HEK293 (cell line): ENCODE data around the gene CTBP1.

Experiments
- CTCF ChIA-PET: fragments of 350-600 bp; formaldehyde crosslinking; extraction: SDS; loops from one replicate; lab custom pipeline; 2021; ENCODE audit warnings: antibody characterized with exemption; lab: Yijun Ruan, JAX
- POLR2A ChIA-PET: fragments of 300-600 bp; formaldehyde crosslinking; extraction: SDS; loops from one replicate; lab custom pipeline; 2020; ENCODE audit warnings: antibody characterized with exemption, inconsistent platforms; lab: Yijun Ruan, JAX
- H3K27ac ChIP-seq: fragments of 200-500 bp; sonication (Bioruptor generic); 2 replicates; pipeline ENCODE4 v1.5.1; 2014; ENCODE audit warnings: low read depth, low read length, control low read depth, inconsistent platforms; ENCODE audit errors: extremely low read depth
- H3K36me3 ChIP-seq, 2 experiments: fragments of 200-500 bp in 1 of 2; sonication (Bioruptor generic) in 1 of 2; 1 replicate in 1 of 2; 2 replicates in 1 of 2; pipeline ENCODE4 v1.5.1; 2014 to 2017; ENCODE audit warnings: inconsistent platforms in 2 of 2, low read length in 2 of 2; ENCODE audit not compliant: control insufficient read depth in 2 of 2, insufficient read depth in 1 of 2
- H3K4me1 ChIP-seq: fragments of 200-500 bp; sonication (Bioruptor generic); 2 replicates; pipeline ENCODE4 v1.5.1; 2014; ENCODE audit warnings: mild to moderate bottlenecking, low read length, inconsistent platforms; ENCODE audit not compliant: control insufficient read depth, insufficient read depth
- H3K4me3 ChIP-seq: 2 replicates; pipeline ENCODE4 v1.5.1; 2011; ENCODE audit warnings: low read depth, mild to moderate bottlenecking, control low read depth, low read length, moderate library complexity
- H3K9me3 ChIP-seq: fragments of 200-500 bp; sonication (Bioruptor generic); 2 replicates; pipeline ENCODE4 v1.5.1; 2014; ENCODE audit warnings: low read depth, low read length, inconsistent platforms; ENCODE audit not compliant: control insufficient read depth, insufficient read depth
- ATF2 ChIP-seq: fragments of 450-650 bp; formaldehyde crosslinking; IDR thresholded peaks from 2 replicates; pipeline ENCODE4 v1.5.1; 2016; ENCODE audit warnings: missing biosample characterization, missing genetic modification characterization, low read depth
- HOXC10 ChIP-seq: sonication (generic); formaldehyde crosslinking; IDR thresholded peaks from 2 replicates; pipeline ENCODE4 v1.8.1; 2023; ENCODE audit warnings: mild to moderate bottlenecking, missing genetic modification reagents
- KLF1 ChIP-seq: fragments of 450-650 bp; formaldehyde crosslinking; IDR thresholded peaks from 2 replicates; pipeline ENCODE4 v1.5.1; 2016; ENCODE audit warnings: missing biosample characterization, missing genetic modification characterization
- KLF17 ChIP-seq: fragments of 450-650 bp; formaldehyde crosslinking; IDR thresholded peaks from 2 replicates; pipeline ENCODE4 v1.5.1; 2016; ENCODE audit warnings: missing biosample characterization, missing genetic modification characterization
- OVOL3 ChIP-seq: fragments of 450-650 bp; formaldehyde crosslinking; IDR thresholded peaks from 2 replicates; pipeline ENCODE4 v1.5.1; 2016; ENCODE audit warnings: missing biosample characterization, missing genetic modification characterization
- REPIN1 ChIP-seq: fragments of 450-650 bp; formaldehyde crosslinking; IDR thresholded peaks from 2 replicates; pipeline ENCODE4 v1.5.1; 2017; ENCODE audit warnings: missing biosample characterization, missing genetic modification characterization, low read depth
- TSHZ1 ChIP-seq: fragments of 450-650 bp; formaldehyde crosslinking; IDR thresholded peaks from 2 replicates; pipeline ENCODE4 v1.5.1; 2016; ENCODE audit warnings: missing biosample characterization, missing genetic modification characterization, borderline replicate concordance
- ZFP37 ChIP-seq: fragments of 450-650 bp; formaldehyde crosslinking; IDR thresholded peaks from 2 replicates; pipeline ENCODE4 v1.5.1; 2016; ENCODE audit warnings: missing biosample characterization, missing genetic modification characterization
- ZNF146 ChIP-seq: fragments of 450-650 bp; formaldehyde crosslinking; IDR thresholded peaks from 2 replicates; pipeline ENCODE4 v1.5.1; 2016; ENCODE audit warnings: missing biosample characterization, missing genetic modification characterization
- ZNF221 ChIP-seq: fragments of 450-650 bp; formaldehyde crosslinking; IDR thresholded peaks from 2 replicates; pipeline ENCODE4 v1.5.1; 2017; ENCODE audit warnings: missing biosample characterization, missing genetic modification characterization, borderline replicate concordance
- ZNF26 ChIP-seq: fragments of 450-650 bp; formaldehyde crosslinking; IDR thresholded peaks from 2 replicates; pipeline ENCODE4 v1.5.1; 2016; ENCODE audit warnings: missing biosample characterization, missing genetic modification characterization
- ZNF274 ChIP-seq, 2 experiments: fragments of 200-500 bp in 1 of 2; fragments of 450-650 bp in 1 of 2; sonication (Bioruptor generic) in 1 of 2; formaldehyde crosslinking in 1 of 2; IDR thresholded peaks; 2 replicates each; pipeline versions ENCODE4 v1.5.1 to v1.6.1; 2014 to 2016; ENCODE audit warnings: borderline replicate concordance in 1 of 2, inconsistent platforms in 1 of 2, low read length in 1 of 2, missing biosample characterization in 1 of 2, missing genetic modification characterization in 1 of 2
- ZNF324 ChIP-seq: fragments of 450-650 bp; formaldehyde crosslinking; IDR thresholded peaks from 2 replicates; pipeline ENCODE4 v1.5.1; 2016; ENCODE audit warnings: missing biosample characterization, missing genetic modification characterization
- ZNF362 ChIP-seq: fragments of 450-650 bp; formaldehyde crosslinking; IDR thresholded peaks from 2 replicates; pipeline ENCODE4 v1.5.1; 2016; ENCODE audit warnings: missing biosample characterization, missing genetic modification characterization
- ZNF529 ChIP-seq: fragments of 450-650 bp; formaldehyde crosslinking; IDR thresholded peaks from 2 replicates; pipeline ENCODE4 v1.5.1; 2017; ENCODE audit warnings: missing genetic modification characterization, missing biosample characterization; ENCODE audit not compliant: insufficient replicate concordance
- ZNF548 ChIP-seq: fragments of 450-650 bp; formaldehyde crosslinking; IDR thresholded peaks from 2 replicates; pipeline ENCODE4 v1.5.1; 2016; ENCODE audit warnings: missing biosample characterization, missing genetic modification characterization
- ZNF549 ChIP-seq: fragments of 450-650 bp; IDR thresholded peaks from 2 replicates; pipeline ENCODE4 v1.5.1; 2018; ENCODE audit warnings: missing biosample characterization, missing genetic modification characterization, mild to moderate bottlenecking, inconsistent platforms, moderate library complexity
- ZNF585B ChIP-seq: fragments of 450-650 bp; formaldehyde crosslinking; IDR thresholded peaks from 2 replicates; pipeline ENCODE4 v1.5.1; 2016; ENCODE audit warnings: missing biosample characterization, missing genetic modification characterization
- ZNF626 ChIP-seq: fragments of 450-650 bp; sonication (Bioruptor Pico); formaldehyde crosslinking; IDR thresholded peaks from 2 replicates; pipeline ENCODE4 v1.5.1; 2018; ENCODE audit warnings: missing biosample characterization, missing genetic modification characterization, inconsistent platforms
- ZNF670 ChIP-seq: fragments of 450-650 bp; formaldehyde crosslinking; IDR thresholded peaks from 2 replicates; pipeline ENCODE4 v1.5.1; 2016; ENCODE audit warnings: missing biosample characterization, missing genetic modification characterization, low read depth
- ZNF776 ChIP-seq: fragments of 450-650 bp; formaldehyde crosslinking; IDR thresholded peaks from 2 replicates; pipeline ENCODE4 v1.5.0; 2017; ENCODE audit warnings: missing biosample characterization, missing genetic modification characterization, borderline replicate concordance

Gene CTBP1

GRCh38 chr4:1164444-1164843 lies 84.5 kb downstream of the CTBP1 start (continued):
- no peak for TF ChIP-seq TSHZ1 (tag by site-specific recombination)
- no peak for TF ChIP-seq ZNF221 (tag by site-specific recombination)
- no peak for TF ChIP-seq ATF2 (tag by site-specific recombination)

GRCh38 chr4:1164040-1164439 lies 84.9 kb downstream of the CTBP1 start:
- TF ChIP-seq ZNF146 (tag by site-specific recombination) (no peak), KLF1 (tag by site-specific recombination) (no peak), ZNF362 (tag by site-specific recombination) (no peak), ZNF626 (no peak), ZNF549 (tag by site-specific recombination) (no peak), ZNF26 (tag by site-specific recombination) (no peak), HOXC10 (CRISPR knock-in tag) (no peak), ZNF548 (no peak), ZNF324 (tag by site-specific recombination) (no peak), ZNF585B (tag by site-specific recombination) (no peak), REPIN1 (tag by site-specific recombination) (no peak), ZFP37 (no peak), OVOL3 (tag by site-specific recombination) (no peak), ZNF274 (IDR thresholded peaks at IDR 0.05; ENCODE audit: low read length) (no peak), ZNF274 (tag by site-specific recombination; IDR thresholded peaks at IDR 0.05; ENCODE audit: borderline replicate concordance) (no peak), KLF17 (no peak), ZNF670 (tag by site-specific recombination) (no peak), ZNF529 (tag by site-specific recombination) (no peak), ZNF776 (no peak)
- ChIA-PET CTCF (interaction anchor here (0.6 to 0.9 kb wide), 3 partner anchors 17 to 125 kb away, joined by 3 to 4 read pairs (median 3); no protein-coding TSS in a partner anchor), POLR2A (no interaction called here)

More at GRCh38 chr4:1164040-1164439, 84.9 kb downstream of the CTBP1 start:
- Histone ChIP-seq H3K4me1 (no peaks in the 10 kb centered on the region), H3K27ac (no peak overlapping the region), H3K9me3 (no peaks in the 10 kb centered on the region), H3K36me3 (no peaks in the 10 kb centered on the region), H3K4me3 (no peak overlapping the region)
